ENCODE data around the gene PAPPA2. TPM values are rescaled to one million over a fixed set of nuclear protein-coding genes. Genes with fewer than 3 reads are reported as not detected.

Gene PAPPA2
- total RNA-seq, 1 donor from 2014 or later = 0.12 TPM

GRCh38 chr1:176869577-176869976 lies 406.6 kb downstream of the PAPPA2 start:
- no peak for ATAC-seq

GRCh38 chr1:176876966-176877515 lies 414.1 kb downstream of the PAPPA2 start:
- ATAC-seq = no peak

GRCh38 chr1:176877557-176877956 lies 414.6 kb downstream of the PAPPA2 start:
- no peak for ATAC-seq

- no peak for ATAC-seq
Measured at GRCh38 chr1:176878750-176879536, 416.0 kb downstream of the PAPPA2 start.

- ATAC-seq = no peak
Measured at GRCh38 chr1:176879784-176880620, 417.0 kb downstream of the PAPPA2 start.

GRCh38 chr1:176880955-176881595 lies 418.1 kb downstream of the PAPPA2 start:
- peak; percentile 50 for ATAC-seq

- no peak for ATAC-seq
Measured at GRCh38 chr1:176884286-176884685, 421.3 kb downstream of the PAPPA2 start.

GRCh38 chr1:176884911-176885310 lies 421.9 kb downstream of the PAPPA2 start:
- ATAC-seq = no peak

GRCh38 chr1:176885341-176885740 lies 422.4 kb downstream of the PAPPA2 start:
- no peak for ATAC-seq

GRCh38 chr1:176885751-176886150 lies 422.8 kb downstream of the PAPPA2 start:
- no peak for ATAC-seq

- ATAC-seq = no peak
Measured at GRCh38 chr1:176888471-176889032, 425.6 kb downstream of the PAPPA2 start.

- ATAC-seq = no peak
Measured at GRCh38 chr1:176893625-176894352, 430.8 kb downstream of the PAPPA2 start.

GRCh38 chr1:176894450-176894849 lies 431.5 kb downstream of the PAPPA2 start:
- no peak for ATAC-seq

All from esophagus mucosa (tissue), 1 donor.